Measurements from ENCODE around the gene FAXDC2. TPM values are rescaled to one million over a fixed set of nuclear protein-coding genes. Genes with fewer than 3 reads are reported as not detected.

FAXDC2 gene
- total RNA-seq, 4 donors from 2014 or later: 38.8 to 134 (median 88.4) TPM

- TF ChIP-seq, protein P1, sequence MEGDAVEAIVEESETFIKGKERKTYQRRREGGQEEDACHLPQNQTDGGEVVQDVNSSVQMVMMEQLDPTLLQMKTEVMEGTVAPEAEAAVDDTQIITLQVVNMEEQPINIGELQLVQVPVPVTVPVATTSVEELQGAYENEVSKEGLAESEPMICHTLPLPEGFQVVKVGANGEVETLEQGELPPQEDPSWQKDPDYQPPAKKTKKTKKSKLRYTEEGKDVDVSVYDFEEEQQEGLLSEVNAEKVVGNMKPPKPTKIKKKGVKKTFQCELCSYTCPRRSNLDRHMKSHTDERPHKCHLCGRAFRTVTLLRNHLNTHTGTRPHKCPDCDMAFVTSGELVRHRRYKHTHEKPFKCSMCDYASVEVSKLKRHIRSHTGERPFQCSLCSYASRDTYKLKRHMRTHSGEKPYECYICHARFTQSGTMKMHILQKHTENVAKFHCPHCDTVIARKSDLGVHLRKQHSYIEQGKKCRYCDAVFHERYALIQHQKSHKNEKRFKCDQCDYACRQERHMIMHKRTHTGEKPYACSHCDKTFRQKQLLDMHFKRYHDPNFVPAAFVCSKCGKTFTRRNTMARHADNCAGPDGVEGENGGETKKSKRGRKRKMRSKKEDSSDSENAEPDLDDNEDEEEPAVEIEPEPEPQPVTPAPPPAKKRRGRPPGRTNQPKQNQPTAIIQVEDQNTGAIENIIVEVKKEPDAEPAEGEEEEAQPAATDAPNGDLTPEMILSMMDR (IDR thresholded peaks at IDR 0.05; ENCODE audit: low read depth): no peak
Observed at GRCh38 chr5:154829181-154829588, 21.2 kb downstream of the FAXDC2 start.

- TF ChIP-seq, protein P1 (IDR thresholded peaks at IDR 0.05; ENCODE audit: low read depth): no peak
Observed at GRCh38 chr5:154824070-154824469, 26.3 kb downstream of the FAXDC2 start.

DNA sequence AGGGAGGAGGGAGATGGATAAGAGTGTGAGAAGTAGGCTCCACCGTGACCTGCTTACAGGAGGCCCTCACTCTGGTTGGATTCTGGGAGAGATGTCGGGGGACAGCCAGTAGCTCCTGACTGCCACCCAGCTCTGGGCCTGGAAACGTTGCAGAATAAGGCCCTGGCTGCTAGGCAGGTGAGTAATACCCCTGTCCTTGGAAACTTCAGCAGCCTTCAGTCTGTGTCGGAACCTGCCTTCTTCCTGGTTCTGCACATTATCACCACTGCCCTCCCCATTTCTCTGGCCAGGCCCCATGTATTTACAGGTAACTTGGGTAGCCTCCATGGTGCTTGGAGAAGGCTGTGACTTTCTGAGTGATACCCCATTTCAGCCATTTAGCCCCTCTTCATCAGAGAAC lies 26.8 kb downstream of the FAXDC2 start:
- TF ChIP-seq, protein P1 (IDR thresholded peaks at IDR 0.05; ENCODE audit: low read depth): no peak

GRCh38 chr5:154820383-154820782 lies 30.0 kb downstream of the FAXDC2 start:
- TF ChIP-seq, protein P1 (IDR thresholded peaks at IDR 0.05; ENCODE audit: low read depth): no peak

GRCh38 chr5:154819546-154819945 lies 30.9 kb downstream of the FAXDC2 start:
- TF ChIP-seq, protein P1 (IDR thresholded peaks at IDR 0.05; ENCODE audit: low read depth): no peak

DNA sequence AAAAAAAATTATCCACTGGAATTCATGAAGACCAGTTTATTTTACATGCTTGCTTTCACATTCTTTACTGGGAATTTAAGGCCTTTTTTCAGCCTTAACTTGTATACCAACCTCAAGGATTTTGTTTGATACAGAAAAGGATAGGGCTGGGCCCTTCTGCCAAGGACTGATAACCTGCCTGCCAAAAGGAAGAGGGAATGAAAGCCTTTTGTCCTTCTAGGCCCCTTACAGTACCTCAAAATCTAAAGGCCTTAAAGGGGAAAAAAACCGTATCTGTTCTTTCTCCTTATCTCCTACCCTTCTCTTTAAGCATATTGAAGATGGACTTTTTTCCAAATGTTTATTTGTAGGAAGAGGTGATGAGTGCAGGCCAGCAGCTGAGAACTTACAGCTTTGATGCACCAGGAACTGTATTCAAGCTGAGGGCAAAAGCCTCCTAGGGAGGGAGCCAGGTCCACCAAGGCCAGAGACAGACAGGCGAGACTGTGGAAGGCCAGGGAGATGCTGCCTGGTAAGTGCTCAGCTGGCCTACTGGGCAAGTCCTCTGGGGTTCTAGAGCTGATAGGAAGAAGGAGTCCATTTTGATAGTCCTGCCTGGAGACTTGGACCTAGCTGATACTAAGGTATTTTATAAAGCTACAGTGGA lies 31.8 kb downstream of the FAXDC2 start:
- TF ChIP-seq, protein P1 (IDR thresholded peaks at IDR 0.05; ENCODE audit: low read depth): no peak

GRCh38 chr5:154817815-154818214 lies 32.6 kb downstream of the FAXDC2 start:
- TF ChIP-seq, protein P1 (IDR thresholded peaks at IDR 0.05; ENCODE audit: low read depth): no peak
